Activated T-cell treated with anti-CD3 and anti-CD28 coated beads, Interleukin-2, amount 50 U/mL, for 4 hours (primary cell): ENCODE results near the gene UGT8. TPM values are rescaled to one million over a fixed set of nuclear protein-coding genes. Genes with fewer than 3 reads are reported as not detected.
A peak's percentile ranks its signal among the peaks of the same experiment; 100 is the strongest.
"Not testable (repeated sequence)": the region's sequence is repeated elsewhere in the genome, so short reads cannot be mapped to it uniquely, and the experiment has no call there.

Experiments
- ATAC-seq, 2 donors: fragments of 200-7000 bp; cut with Tn5 transposase; one replicate each; pipeline ENCODE4 v1.10.0; 2021
- DNase-seq: peaks from one replicate; pipeline ENCODE4 v3.0.0-alpha.2; 2020
- H3K27me3 Mint-ChIP-seq: one replicate; pipeline ENCODE4 v1.8.0; 2021; ENCODE audit warnings: low read depth, mixed read lengths
- H3K36me3 Mint-ChIP-seq: one replicate; pipeline ENCODE4 v1.8.0; 2022; ENCODE audit warnings: mixed read lengths; ENCODE audit not compliant: insufficient read depth
- H3K4me1 Mint-ChIP-seq: one replicate; pipeline ENCODE4 v1.8.0; 2021; ENCODE audit warnings: low read depth, mixed read lengths
- H3K4me3 Mint-ChIP-seq: one replicate; pipeline ENCODE4 v1.8.0; 2021; ENCODE audit warnings: mild to moderate bottlenecking, moderate library complexity, mixed read lengths
- H3K9me3 Mint-ChIP-seq: one replicate; pipeline ENCODE4 v1.8.0; 2021; ENCODE audit warnings: mixed read lengths
- total RNA-seq, 3 donors: library from RNA; stranded (reverse); gene quantifications; one replicate each; pipeline ENCODE4 v1.2.1, GENCODE V29; 2021

UGT8 gene
- total RNA-seq, 3 donors from 2014 or later, result 0.30 to 0.41 (median 0.37) TPM

- Mint-ChIP-seq H3K27me3 (no peaks in the 10 kb centered on the region), H3K36me3 (no peaks in the 10 kb centered on the region), H3K4me1 (no peaks in the 10 kb centered on the region), H3K4me3 (no peak overlapping the region), H3K9me3 (no peaks in the 10 kb centered on the region)
- no peak for DNase-seq
- no peak for ATAC-seq
These were observed 43.7 kb downstream of the UGT8 start for GRCh38 chr4:114642173-114642780.

- H3K4me1 Mint-ChIP-seq, result no peaks in the 10 kb centered on the region
- H3K36me3 Mint-ChIP-seq, result no peaks in the 10 kb centered on the region
- peaks cover 3% of the 10 kb centered on the region for H3K27me3 Mint-ChIP-seq
- no peak overlapping the region for H3K4me3 Mint-ChIP-seq
- no peak for ATAC-seq
- H3K9me3 Mint-ChIP-seq, result no peaks in the 10 kb centered on the region
- no peak for DNase-seq
These were observed 51.3 kb downstream of the UGT8 start for GRCh38 chr4:114649908-114650307.

GRCh38 chr4:114653675-114654074, 55.1 kb downstream of the UGT8 start:
- H3K27me3 Mint-ChIP-seq, result peaks cover 12% of the 10 kb centered on the region
- H3K36me3 Mint-ChIP-seq, result no peaks in the 10 kb centered on the region
- DNase-seq (no peak), ATAC-seq (no peak)
- H3K4me1 Mint-ChIP-seq, result no peaks in the 10 kb centered on the region
- no peaks in the 10 kb centered on the region for H3K9me3 Mint-ChIP-seq
- H3K4me3 Mint-ChIP-seq, result no peak overlapping the region

GRCh38 chr4:114654592-114654991, 56.0 kb downstream of the UGT8 start:
- no peak for DNase-seq
- no peaks in the 10 kb centered on the region for H3K36me3 Mint-ChIP-seq
- H3K27me3 Mint-ChIP-seq, result peaks cover 18% of the 10 kb centered on the region
- H3K9me3 Mint-ChIP-seq, result no peaks in the 10 kb centered on the region
- H3K4me1 Mint-ChIP-seq, result peaks cover 1% of the 10 kb centered on the region
- H3K4me3 Mint-ChIP-seq, result no peak overlapping the region
- ATAC-seq, result no peak

GRCh38 chr4:114658179-114658578, 59.6 kb downstream of the UGT8 start:
- DNase-seq, result no peak
- peaks cover 1% of the 10 kb centered on the region for H3K4me1 Mint-ChIP-seq
- no peak for ATAC-seq
- no peaks in the 10 kb centered on the region for H3K9me3 Mint-ChIP-seq
- H3K36me3 Mint-ChIP-seq, result no peaks in the 10 kb centered on the region
- H3K4me3 Mint-ChIP-seq, result no peak overlapping the region
- H3K27me3 Mint-ChIP-seq, result peaks cover 21% of the 10 kb centered on the region

- Mint-ChIP-seq H3K36me3 (no peaks in the 10 kb centered on the region), H3K9me3 (no peaks in the 10 kb centered on the region), H3K27me3 (peaks cover 21% of the 10 kb centered on the region), H3K4me3 (no peak overlapping the region), H3K4me1 (peaks cover 1% of the 10 kb centered on the region)
- ATAC-seq (no peak), DNase-seq (no peak)
These were observed 60.2 kb downstream of the UGT8 start for GRCh38 chr4:114658776-114659175.

- Mint-ChIP-seq H3K27me3 (peaks cover 21% of the 10 kb centered on the region), H3K4me3 (no peak overlapping the region), H3K4me1 (peaks cover 1% of the 10 kb centered on the region), H3K36me3 (no peaks in the 10 kb centered on the region), H3K9me3 (no peaks in the 10 kb centered on the region)
- peak; percentile 6 for DNase-seq
- ATAC-seq, result peak; percentile 70
These were observed 60.9 kb downstream of the UGT8 start for GRCh38 chr4:114659386-114660008.

GRCh38 chr4:114663083-114663482, 64.5 kb downstream of the UGT8 start:
- no peaks in the 10 kb centered on the region for H3K36me3 Mint-ChIP-seq
- peaks cover 1% of the 10 kb centered on the region for H3K4me1 Mint-ChIP-seq
- no peaks in the 10 kb centered on the region for H3K9me3 Mint-ChIP-seq
- no peak overlapping the region for H3K4me3 Mint-ChIP-seq
- ATAC-seq (no peak), DNase-seq (no peak)
- peaks cover 23% of the 10 kb centered on the region for H3K27me3 Mint-ChIP-seq

- Mint-ChIP-seq H3K27me3 (peaks cover 10% of the 10 kb centered on the region), H3K9me3 (no peaks in the 10 kb centered on the region), H3K36me3 (no peaks in the 10 kb centered on the region), H3K4me1 (no peaks in the 10 kb centered on the region), H3K4me3 (no peak overlapping the region)
- ATAC-seq (no peak), DNase-seq (no peak)
These were observed 70.0 kb downstream of the UGT8 start for GRCh38 chr4:114668577-114668976.

- not testable (repeated sequence) for H3K27me3 Mint-ChIP-seq, H3K4me1 Mint-ChIP-seq, H3K9me3 Mint-ChIP-seq, DNase-seq, H3K4me3 Mint-ChIP-seq, H3K36me3 Mint-ChIP-seq, ATAC-seq
These were observed 72.1 kb downstream of the UGT8 start for GRCh38 chr4:114670733-114671132.

GRCh38 chr4:114673306-114673705, 74.7 kb downstream of the UGT8 start:
- no peak for ATAC-seq
- H3K27me3 Mint-ChIP-seq, result peaks cover 2% of the 10 kb centered on the region
- no peaks in the 10 kb centered on the region for H3K4me1 Mint-ChIP-seq
- H3K9me3 Mint-ChIP-seq, result no peaks in the 10 kb centered on the region
- H3K4me3 Mint-ChIP-seq, result no peak overlapping the region
- H3K36me3 Mint-ChIP-seq, result no peaks in the 10 kb centered on the region
- no peak for DNase-seq

GRCh38 chr4:114674080-114674479, 75.5 kb downstream of the UGT8 start:
- H3K36me3 Mint-ChIP-seq, result no peaks in the 10 kb centered on the region
- no peaks in the 10 kb centered on the region for H3K9me3 Mint-ChIP-seq
- ATAC-seq (no peak), DNase-seq (no peak)
- peaks cover 2% of the 10 kb centered on the region for H3K27me3 Mint-ChIP-seq
- H3K4me3 Mint-ChIP-seq, result no peak overlapping the region
- no peaks in the 10 kb centered on the region for H3K4me1 Mint-ChIP-seq

GRCh38 chr4:114677346-114677979, 78.9 kb downstream of the UGT8 start:
- no peaks in the 10 kb centered on the region for H3K4me1 Mint-ChIP-seq
- H3K27me3 Mint-ChIP-seq, result peaks cover 3% of the 10 kb centered on the region
- H3K4me3 Mint-ChIP-seq, result no peak overlapping the region
- no peak for DNase-seq
- no peaks in the 10 kb centered on the region for H3K36me3 Mint-ChIP-seq
- H3K9me3 Mint-ChIP-seq, result no peaks in the 10 kb centered on the region
- no peak for ATAC-seq

- ATAC-seq, result no peak
- H3K27me3 Mint-ChIP-seq, result peaks cover 8% of the 10 kb centered on the region
- H3K4me3 Mint-ChIP-seq, result no peak overlapping the region
- no peaks in the 10 kb centered on the region for H3K9me3 Mint-ChIP-seq
- no peaks in the 10 kb centered on the region for H3K36me3 Mint-ChIP-seq
- no peak for DNase-seq
- no peaks in the 10 kb centered on the region for H3K4me1 Mint-ChIP-seq
These were observed 85.9 kb downstream of the UGT8 start for GRCh38 chr4:114684462-114684861.

- H3K36me3 Mint-ChIP-seq, result no peaks in the 10 kb centered on the region
- H3K27me3 Mint-ChIP-seq, result peaks cover 5% of the 10 kb centered on the region
- no peaks in the 10 kb centered on the region for H3K9me3 Mint-ChIP-seq
- no peak for ATAC-seq
- no peak overlapping the region for H3K4me3 Mint-ChIP-seq
- H3K4me1 Mint-ChIP-seq, result no peaks in the 10 kb centered on the region
- no peak for DNase-seq
These were observed 89.5 kb downstream of the UGT8 start for GRCh38 chr4:114688059-114688458.
